Activated T-helper 9 cell treated with anti-CD3 and anti-CD28 coated beads, Interleukin-2, amount 50 U/mL, for 16 hours (primary cell): ENCODE data around the gene PWWP2B.
A peak's percentile ranks its signal among the peaks of the same experiment; 100 is the strongest.

Experiments
- DNase-seq: peaks from one replicate; pipeline ENCODE4 v3.0.0-alpha.2; 2020; ENCODE audit warnings: low read depth

PWWP2B gene

GRCh38 chr10:132397036-132397541 lies at the start of gene PWWP2B:
Gene PWWP2B (plus strand): TSS chr10:132397200. CDS start chr10:132397227, 27 bp downstream.
- DNase-seq, result peak; percentile 50

DNA sequence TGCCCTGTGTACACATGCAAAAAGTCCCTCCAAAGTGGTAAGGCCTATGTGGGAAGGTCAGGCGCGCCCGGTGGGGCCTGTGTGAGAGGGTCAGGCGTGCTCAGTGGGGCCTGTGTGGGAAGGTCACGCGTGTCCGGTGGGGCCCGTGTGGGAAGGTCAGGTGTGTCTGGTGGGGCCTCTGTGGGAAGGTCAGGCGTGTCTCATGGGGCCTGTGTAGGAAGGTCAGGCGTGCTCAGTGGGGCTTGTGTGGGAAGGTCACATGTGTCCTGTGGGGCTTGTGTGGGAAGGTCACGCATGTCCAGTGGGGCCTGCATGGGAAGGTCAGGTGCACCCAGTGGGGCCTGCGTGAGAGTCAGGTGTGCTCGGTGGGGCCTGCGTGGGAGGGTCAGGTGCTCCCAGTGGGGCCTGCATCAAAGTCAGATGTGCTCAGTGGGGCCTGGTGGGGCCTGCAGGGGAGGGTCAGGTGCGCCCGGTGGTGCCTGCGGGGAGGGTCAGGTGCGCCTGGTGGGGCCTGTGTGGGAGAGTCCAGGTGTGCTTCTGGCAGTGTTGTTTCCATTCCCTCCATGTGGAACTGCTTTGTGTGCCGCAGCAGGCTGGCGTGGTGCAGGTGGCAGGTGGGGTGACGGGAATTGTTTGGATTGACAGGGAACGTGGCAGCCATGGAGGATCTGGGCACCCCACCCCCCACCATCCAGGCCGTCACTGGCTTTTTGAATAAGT lies 49.6 kb upstream of the PWWP2B start:
- no peak for DNase-seq

DNA sequence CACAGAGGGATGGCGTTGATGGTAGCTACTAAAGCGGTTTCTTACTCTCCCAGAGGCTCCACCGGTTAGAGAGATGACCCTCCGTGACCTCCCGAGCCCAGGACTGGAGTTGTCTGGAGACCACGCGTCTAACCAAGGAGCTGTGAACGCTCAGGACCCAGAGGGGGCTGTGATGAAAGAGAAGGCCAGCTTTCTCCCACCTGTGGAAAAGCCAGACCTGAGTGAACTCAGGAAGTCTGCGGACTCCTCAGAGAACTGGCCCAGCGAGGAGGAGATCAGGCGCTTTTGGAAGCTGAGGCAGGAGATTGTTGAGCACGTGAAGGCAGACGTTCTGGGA lies 49.1 kb upstream of the PWWP2B start:
- no peak for DNase-seq

- no peak for DNase-seq
Measured at GRCh38 chr10:132349766-132350165, 47.2 kb upstream of the PWWP2B start.

DNA sequence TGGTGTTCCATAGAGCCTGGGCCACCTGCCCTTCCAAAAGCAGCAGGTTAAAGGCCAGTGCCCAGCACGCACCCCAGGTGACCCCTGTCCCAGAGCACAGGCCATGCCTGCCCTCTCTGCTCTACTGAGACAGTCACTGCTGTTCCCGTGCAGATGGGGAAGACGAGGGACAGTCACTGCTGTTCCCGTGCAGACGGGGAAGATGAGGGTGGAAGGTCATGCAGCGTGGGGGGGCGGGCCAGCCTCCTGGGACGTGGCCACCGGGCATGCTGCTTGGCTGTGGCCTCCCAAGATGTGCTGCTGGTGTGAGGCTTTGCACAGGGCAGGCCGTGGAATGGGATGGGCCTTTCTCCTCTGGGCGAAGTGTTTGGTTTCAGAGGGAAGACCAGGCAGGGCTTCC lies 46.6 kb upstream of the PWWP2B start:
- no peak for DNase-seq

DNA sequence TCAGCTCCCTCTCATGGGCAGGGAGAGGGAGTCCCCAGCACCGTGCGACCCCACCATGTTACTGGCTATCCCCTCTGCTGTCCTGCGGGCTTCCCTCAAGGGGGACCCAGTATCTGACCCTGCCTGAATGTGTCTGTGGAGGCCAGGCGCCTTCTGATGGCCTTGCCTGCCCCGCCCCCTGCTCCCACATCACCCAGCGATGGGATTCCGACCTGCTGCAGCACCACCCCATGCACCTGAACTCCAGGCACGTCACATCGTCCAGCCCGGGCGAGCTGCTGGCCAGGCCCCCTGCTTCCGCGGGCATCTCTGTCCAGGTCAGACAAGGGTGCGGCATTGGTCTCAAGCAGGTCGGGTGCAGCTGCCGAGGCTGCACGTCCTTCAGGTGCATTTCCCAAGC lies 46.1 kb upstream of the PWWP2B start:
- no peak for DNase-seq

DNA sequence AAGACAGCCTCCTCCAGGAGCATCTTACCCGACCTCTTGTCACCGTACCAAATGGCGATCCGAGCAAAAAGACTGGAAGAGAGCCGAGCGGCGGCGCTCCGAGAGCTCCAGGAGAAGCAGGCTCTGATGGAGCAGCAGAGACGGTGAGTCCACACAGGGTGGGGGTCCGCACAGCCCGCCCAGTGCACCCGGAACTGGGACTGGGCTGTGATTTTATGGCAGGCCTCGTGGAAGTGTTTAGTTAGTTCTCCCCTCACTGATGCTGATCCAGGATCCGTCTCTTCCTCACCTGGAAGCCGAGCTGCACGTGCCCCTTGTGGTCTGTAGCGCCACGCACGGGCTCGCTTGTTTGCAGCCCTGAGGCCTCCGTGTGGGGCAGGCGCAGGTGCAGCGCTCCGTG lies 45.4 kb upstream of the PWWP2B start:
- no peak for DNase-seq

GRCh38 chr10:132352462-132353308 lies 44.3 kb upstream of the PWWP2B start:
- peak; percentile 62 for DNase-seq

DNA sequence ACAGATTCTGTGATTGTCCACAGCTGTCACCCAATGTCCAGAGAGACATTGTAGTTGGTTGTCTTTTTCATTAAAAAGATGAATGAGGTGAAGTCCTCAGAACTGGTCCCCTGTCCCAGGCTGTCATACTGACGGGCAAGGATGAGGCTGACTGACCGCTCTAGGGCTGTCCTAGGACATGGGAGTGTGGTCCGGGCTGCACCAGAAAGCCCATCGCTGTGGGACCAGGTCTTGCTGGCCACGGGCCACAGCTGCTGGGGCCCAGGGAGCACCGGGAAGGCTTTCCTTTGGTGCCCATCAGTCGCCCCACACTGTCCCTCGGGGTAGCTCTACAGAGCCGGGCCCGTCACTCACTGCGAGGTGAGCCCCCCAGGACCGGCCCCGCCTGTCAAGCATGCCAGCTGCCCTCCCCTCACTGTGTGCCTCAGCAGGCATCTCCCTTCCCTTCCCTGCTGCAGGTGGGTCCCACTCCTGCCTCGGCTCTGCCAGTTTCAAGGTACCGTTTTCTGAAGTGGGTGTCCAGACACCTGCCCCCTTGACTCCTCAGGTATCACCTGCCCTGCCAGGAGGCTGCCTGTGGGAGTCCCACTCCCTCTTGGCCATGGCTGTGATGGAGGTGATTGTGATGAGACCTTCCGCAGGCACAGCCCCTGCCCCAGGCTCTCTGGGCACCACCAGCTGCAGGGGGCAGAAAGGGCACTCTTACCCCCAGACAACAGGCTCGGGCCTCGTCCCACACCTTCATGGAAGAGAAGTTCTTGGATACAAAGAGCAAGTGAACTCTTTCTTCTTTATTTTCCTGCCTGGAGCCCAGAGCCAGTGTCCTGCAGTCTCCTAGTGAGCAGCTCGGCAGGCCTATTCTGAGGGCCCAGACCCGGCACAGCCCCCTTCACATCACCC lies 43.3 kb upstream of the PWWP2B start:
- DNase-seq, result no peak

GRCh38 chr10:132354356-132355094 lies 42.5 kb upstream of the PWWP2B start:
- no peak for DNase-seq

DNA sequence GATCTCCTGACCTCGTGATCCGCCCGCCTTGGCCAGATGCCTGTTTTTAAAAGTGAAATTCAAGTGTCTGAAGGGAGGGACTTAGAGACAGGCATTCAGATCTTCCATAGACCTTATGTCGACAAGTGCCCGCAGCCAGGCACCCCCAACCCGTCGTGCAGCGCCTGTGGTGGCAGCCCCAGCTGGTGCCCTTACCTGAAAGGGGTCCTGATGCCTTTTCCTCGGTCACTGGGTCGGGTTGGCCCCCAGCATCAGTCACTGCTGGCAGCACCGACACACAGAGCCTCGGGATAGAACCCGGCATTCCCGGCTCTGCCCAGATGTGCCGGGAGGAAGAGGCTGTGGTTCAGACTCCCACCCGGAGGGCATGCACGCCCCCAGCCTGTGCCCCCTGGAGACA lies 41.7 kb upstream of the PWWP2B start:
- DNase-seq, result no peak

GRCh38 chr10:132355754-132356153 lies 41.2 kb upstream of the PWWP2B start:
- no peak for DNase-seq

- DNase-seq, result no peak
Measured at GRCh38 chr10:132356621-132357195, 40.3 kb upstream of the PWWP2B start.

GRCh38 chr10:132357286-132358058 lies 39.5 kb upstream of the PWWP2B start:
- DNase-seq, result no peak

DNA sequence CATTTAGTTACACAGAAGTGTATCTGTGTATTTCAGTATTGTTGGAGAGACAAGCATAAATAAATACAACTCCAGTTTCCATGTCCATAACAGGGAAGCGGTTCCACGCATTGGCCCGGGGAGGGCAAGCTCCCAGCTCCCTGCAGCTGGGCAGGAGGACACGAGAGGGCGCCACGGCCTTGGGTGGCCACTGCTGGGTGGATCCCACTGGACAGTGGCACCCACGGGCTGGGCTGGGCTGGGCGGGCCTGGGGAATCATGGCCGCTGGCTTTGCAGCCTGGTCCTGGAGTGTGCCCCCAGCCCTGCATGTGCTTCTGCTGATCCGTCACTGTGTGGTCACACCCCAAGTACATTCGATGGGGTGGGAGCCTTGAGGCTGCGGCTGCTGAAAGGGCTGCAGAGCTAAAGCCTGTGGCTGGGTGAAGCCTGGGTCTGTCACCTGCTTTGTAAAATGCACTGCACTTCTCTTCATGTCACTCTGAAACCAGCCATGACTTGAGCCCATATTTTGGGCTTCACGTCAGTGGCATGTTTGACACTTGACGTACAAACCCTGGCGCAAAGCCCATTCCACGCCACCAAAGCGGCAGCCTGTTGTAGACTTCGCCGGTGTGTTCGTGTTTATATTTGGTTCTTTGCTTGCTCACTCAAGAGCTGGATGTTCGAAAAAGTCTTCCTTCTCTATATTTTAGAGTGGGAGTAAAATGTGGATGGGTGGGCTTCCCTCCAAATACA lies 37.5 kb upstream of the PWWP2B start:
- DNase-seq, result no peak

- no peak for DNase-seq
Measured at GRCh38 chr10:132360766-132361447, 36.1 kb upstream of the PWWP2B start.

- no peak for DNase-seq
Measured at GRCh38 chr10:132361581-132362101, 35.4 kb upstream of the PWWP2B start.

DNA sequence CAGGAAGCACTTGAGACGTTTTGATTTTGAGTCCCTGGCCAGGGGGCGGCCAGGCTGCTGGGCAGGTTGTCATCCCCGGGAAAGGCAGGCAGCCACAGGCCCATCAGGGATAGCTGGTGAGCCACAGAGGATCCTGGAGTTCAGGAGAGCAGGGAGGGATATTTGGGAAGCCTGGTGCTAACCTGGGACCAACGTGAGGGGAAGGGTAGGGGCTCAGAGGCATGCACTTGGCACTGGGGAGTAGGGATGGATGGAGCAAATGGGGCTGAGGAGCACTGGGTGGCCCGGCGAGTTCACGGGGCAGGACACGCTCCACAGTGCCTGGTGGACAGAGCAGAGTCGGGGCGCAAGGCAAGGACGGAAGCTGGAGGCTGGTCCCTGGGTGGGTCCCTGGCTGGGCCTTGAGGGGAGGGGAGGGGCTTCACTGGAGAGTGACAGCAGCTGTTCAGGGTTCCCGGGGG lies 34.8 kb upstream of the PWWP2B start:
- DNase-seq, result no peak

DNA sequence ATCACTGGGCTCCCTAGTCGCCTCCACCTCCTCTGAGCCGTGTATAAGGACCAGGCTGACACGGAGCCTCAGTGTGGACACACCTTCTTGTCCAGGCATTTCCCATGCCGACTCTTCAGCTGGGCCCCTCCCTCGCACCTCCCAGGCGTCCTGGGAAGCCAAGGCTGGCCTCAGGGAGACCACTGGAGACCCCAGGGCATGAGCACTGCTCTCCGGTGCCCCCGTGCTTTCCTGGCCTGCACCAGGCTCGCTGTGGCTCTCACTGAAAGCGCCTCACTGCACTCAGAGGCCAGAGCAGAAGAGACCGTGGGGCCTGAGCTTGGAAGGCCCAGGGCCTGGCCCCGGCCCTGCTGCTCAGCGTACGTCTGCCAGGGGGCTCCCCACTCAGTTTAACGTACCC lies 33.6 kb upstream of the PWWP2B start:
- no peak for DNase-seq
